Fibroblast of mammary gland (primary cell): ENCODE data around the gene ZBTB2.

Source experiments
- DNase-seq: peaks from one replicate; pipeline ENCODE4 v3.0.0-alpha.2; 2010; ENCODE audit warnings: low read depth
- H3K4me3 ChIP-seq: 2 replicates; pipeline ENCODE4 v1.5.1; 2011; ENCODE audit warnings: low read depth, mild to moderate bottlenecking, low read length, moderate library complexity; ENCODE audit not compliant: control insufficient read depth
- TF ChIP-seq, protein P1 (sequence below): conservative IDR thresholded peaks from 2 replicates; pipeline ENCODE4 v1.5.1; 2011; ENCODE audit warnings: low read depth, low read length, inconsistent platforms; ENCODE audit not compliant: control insufficient read depth, insufficient read depth

ZBTB2 gene, protein sequence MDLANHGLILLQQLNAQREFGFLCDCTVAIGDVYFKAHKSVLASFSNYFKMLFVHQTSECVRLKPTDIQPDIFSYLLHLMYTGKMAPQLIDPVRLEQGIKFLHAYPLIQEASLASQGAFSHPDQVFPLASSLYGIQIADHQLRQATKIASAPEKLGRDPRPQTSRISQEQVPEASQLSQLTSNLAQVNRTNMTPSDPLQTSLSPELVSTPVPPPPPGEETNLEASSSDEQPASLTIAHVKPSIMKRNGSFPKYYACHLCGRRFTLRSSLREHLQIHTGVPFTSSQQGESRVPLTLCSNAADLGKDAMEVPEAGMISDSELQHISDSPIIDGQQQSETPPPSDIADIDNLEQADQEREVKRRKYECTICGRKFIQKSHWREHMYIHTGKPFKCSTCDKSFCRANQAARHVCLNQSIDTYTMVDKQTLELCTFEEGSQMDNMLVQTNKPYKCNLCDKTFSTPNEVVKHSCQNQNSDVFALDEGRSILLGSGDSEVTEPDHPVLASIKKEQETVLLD

DNA sequence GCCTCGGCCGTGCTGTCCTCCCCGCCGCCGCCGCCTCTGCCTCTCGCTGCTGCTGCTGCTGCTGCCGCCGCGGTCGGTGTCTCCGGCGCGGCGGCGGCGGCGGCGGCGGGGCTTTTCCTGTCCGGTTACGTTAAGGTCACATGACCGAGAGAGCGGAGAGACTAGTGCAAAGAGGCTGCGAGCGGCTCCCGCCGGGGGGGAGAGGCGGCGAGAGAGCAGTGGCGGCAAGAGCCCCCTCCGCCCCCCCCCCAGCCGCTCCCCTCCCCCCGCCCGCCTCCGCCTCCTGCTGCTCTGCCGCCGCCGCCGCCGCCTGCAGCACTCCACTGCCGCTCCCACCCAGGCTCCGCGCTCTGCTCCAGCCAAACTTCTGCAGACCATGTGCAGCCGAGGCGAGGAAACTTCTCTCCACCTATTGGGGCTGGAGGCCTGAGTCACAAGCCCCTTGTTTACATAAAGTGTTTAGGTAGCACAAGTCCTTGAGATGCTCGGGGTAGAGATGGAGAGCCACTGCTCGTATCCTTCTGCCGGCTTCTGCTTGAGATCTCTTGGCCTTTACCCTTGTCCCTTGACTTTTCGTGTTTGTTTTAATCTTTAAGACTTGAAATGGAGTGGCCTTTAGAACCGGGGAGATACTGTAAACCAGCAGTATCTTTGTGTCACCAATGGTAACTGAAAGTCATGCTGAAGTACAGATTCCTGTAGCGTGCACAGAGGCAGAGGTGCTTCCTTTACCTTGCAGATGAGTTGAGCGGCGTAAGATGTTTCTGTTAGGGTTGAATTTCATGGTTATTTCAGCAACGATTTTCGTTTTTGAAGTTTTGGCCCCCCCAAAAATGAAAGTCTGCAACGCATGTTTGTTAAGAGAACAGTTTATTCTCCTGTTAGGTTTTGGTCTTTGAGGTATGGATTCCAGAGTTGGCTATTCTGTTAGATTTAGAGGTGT lies at the start of gene ZBTB2:
Gene ZBTB2 (minus strand): TSS at position 89 of the 943 bp plus-strand sequence. CDS start 17,922 bp downstream, outside the sequence.
- H3K4me3 ChIP-seq = peak within 1 kb of the TSS; percentile 60
- TF ChIP-seq, protein P1, sequence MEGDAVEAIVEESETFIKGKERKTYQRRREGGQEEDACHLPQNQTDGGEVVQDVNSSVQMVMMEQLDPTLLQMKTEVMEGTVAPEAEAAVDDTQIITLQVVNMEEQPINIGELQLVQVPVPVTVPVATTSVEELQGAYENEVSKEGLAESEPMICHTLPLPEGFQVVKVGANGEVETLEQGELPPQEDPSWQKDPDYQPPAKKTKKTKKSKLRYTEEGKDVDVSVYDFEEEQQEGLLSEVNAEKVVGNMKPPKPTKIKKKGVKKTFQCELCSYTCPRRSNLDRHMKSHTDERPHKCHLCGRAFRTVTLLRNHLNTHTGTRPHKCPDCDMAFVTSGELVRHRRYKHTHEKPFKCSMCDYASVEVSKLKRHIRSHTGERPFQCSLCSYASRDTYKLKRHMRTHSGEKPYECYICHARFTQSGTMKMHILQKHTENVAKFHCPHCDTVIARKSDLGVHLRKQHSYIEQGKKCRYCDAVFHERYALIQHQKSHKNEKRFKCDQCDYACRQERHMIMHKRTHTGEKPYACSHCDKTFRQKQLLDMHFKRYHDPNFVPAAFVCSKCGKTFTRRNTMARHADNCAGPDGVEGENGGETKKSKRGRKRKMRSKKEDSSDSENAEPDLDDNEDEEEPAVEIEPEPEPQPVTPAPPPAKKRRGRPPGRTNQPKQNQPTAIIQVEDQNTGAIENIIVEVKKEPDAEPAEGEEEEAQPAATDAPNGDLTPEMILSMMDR = no peak
- DNase-seq = peak; percentile 84

DNA sequence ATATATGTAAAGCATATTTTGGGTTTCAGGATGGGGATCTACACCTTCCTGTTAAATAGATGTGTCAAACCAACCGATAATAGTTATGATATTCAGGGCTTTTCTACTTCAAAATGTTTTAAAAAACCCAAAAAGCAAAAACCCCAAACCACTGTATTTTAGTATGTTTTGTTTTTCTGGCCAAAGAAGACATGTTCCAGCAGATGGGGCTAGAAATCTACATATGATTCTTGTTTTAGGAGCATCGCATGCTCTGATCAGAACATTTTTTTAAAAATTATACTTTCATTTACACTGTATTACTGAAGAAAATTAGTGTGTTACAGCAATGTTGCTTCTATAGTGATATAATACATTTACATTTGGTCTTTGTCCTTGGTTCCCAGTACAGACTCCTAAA lies 49.6 kb upstream of the ZBTB2 start:
- no peak overlapping the region for H3K4me3 ChIP-seq
- TF ChIP-seq, protein P1 = peak; percentile 51
- peak; percentile 62 for DNase-seq

DNA sequence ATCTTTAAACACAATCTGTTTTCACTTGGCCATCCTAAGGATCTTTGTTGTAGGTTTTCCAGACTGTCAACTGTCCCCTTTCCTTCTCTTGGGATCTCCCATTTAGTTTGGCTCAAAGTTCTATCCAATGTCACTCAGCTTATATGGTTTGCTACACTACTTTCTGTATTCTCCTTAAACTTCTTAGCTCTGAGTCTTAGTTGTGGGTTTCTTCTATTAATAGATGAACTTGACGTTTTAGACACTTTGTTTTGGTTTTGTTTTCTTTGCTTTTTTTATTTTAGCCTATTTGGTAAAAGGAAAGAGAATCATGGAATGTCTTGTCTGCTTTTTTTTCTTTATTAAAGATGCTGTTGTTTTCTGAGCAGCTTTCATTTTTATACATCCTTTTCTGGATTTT lies 49.1 kb upstream of the ZBTB2 start:
- TF ChIP-seq, protein P1 = no peak
- no peak overlapping the region for H3K4me3 ChIP-seq
- DNase-seq = no peak

DNA sequence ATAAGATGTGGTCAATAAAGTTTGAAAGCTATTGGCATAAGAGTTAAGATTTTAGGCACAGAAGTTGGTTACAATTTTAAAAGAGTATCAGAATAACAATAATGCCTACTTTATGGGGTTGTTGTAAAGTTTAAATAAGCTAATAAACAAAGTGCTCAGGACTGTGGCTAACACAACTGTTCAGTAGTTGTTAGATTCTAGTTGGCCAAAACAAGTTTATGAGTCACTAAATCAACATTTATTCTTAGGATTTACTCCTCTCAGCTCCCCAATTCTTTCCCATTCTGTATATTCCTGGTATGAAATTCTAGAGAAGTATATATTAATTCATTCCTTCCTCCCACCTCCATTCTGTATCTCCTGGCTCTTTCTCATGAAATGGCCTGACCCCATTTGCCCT lies 46.0 kb upstream of the ZBTB2 start:
- H3K4me3 ChIP-seq = no peak overlapping the region
- DNase-seq = peak; percentile 60
- TF ChIP-seq, protein P1 = no peak

DNA sequence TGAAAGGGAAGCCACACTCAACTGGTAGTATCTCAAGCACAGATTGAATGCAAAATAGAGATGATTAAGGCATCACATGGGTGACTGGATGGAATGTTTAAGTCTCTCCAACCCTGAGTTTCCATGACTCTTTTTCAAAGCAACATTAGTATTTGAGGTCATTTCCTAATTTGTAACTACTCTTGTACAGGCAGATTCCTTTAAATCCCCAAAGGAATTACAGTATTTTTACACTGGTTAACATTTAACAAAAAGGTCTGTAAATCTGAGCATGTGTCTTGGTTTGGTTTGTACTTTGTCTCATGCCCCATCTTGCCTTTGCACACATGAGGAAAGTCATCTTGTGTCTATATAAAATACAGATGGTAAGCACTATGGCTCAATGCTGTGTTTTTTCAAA lies 45.4 kb upstream of the ZBTB2 start:
- H3K4me3 ChIP-seq = no peak overlapping the region
- TF ChIP-seq, protein P1 = no peak
- DNase-seq = peak; percentile 91

DNA sequence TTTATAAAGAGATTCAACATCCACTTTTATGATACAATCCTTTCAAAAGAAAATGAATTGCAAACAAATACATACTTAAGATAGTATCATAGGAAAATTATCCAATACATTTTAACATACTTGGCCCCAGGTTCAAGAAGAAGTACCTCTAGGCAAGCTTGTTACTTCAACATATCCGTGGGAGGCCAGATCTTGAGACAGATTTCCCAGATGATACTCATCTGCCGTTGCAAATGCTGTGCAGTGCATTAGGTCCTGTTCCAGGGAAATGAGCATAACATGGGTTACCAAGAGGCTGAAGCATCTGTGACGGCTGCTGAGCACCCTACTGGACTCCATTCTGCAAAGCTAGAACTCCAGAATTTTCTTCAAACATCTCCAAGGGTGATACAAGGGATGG lies 44.9 kb upstream of the ZBTB2 start:
- DNase-seq = peak; percentile 39
- TF ChIP-seq, protein P1 = no peak

More for the DNA sequence above, 44.9 kb upstream of the ZBTB2 start:
- no peak overlapping the region for H3K4me3 ChIP-seq
